Type B pancreatic cell (in vitro differentiated cells): Measurements from ENCODE around the gene STX2. TPM values are rescaled to one million over a fixed set of nuclear protein-coding genes. Genes with fewer than 3 reads are reported as not detected.

Source experiments
- DNase-seq: peaks from one replicate; pipeline ENCODE4 v3.0.0; 2021; ENCODE audit warnings: mixed read lengths; ENCODE audit not compliant: unreplicated experiment; ENCODE audit errors: extremely low spot score
- H3K27ac Mint-ChIP-seq: 2 replicates; pipeline ENCODE4 v1.8.0; 2021; ENCODE audit warnings: mild to moderate bottlenecking, mixed read lengths
- H3K27me3 Mint-ChIP-seq: 2 replicates; pipeline ENCODE4 v1.8.0; 2021; ENCODE audit warnings: mixed read lengths
- H3K36me3 Mint-ChIP-seq: 2 replicates; pipeline ENCODE4 v1.8.0; 2021; ENCODE audit warnings: mixed read lengths
- H3K4me1 Mint-ChIP-seq: one replicate; pipeline ENCODE4 v1.8.0; 2021; ENCODE audit warnings: mixed read lengths; ENCODE audit not compliant: unreplicated experiment
- H3K4me3 Mint-ChIP-seq: 2 replicates; pipeline ENCODE4 v1.8.0; 2021; ENCODE audit warnings: mild to moderate bottlenecking, mixed read lengths
- H3K9me3 Mint-ChIP-seq: 2 replicates; pipeline ENCODE4 v1.8.0; 2021; ENCODE audit warnings: mixed read lengths
- CTCF ChIP-seq: fragments of 200-600 bp; sonication (generic); conservative IDR thresholded peaks from 2 replicates; pipeline ENCODE4 v1.5.0; 2021; ENCODE audit warnings: antibody characterized with exemption, mild to moderate bottlenecking
- total RNA-seq: library from RNA; stranded (reverse); gene quantifications from 2 replicates; pipeline ENCODE4 v1.2.1, GENCODE V29; 2021; ENCODE audit warnings: low replicate concordance

The STX2 gene
- total RNA-seq, 1 donor from 2014 or later, result 17.3 TPM

- H3K27me3 Mint-ChIP-seq, result no peaks in the 10 kb centered on the region
These were observed 12.8 kb downstream of the STX2 start for GRCh38 chr12:130826151-130826801.

DNA sequence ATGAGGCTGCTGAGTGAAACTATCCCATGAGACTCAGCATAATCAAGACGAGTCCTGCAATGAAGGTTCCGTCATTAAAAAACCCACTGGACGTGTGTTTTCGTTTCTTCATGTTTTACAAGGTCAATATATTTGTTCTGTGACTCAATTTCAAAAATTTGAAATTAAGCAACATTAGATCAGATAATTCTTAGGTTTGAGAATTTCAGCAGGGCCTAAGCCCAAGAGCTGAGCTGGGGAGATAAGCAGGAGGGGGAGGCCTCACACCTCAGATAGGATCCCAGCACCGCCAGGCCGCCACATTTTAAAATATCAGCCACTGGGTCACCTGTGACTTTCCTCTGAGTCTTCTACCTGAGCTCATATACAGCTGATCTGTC, 13.3 kb downstream of the STX2 start:
- H3K4me1 Mint-ChIP-seq, result peaks cover 7% of the 10 kb centered on the region
- H3K9me3 Mint-ChIP-seq, result no peaks in the 10 kb centered on the region
- no peak for TF ChIP-seq CTCF

More at GRCh38 chr12:130826151-130826801, 12.8 kb downstream of the STX2 start:
- Mint-ChIP-seq H3K9me3 (no peaks in the 10 kb centered on the region), H3K4me3 (no peak overlapping the region), H3K36me3 (no peaks in the 10 kb centered on the region), H3K4me1 (peaks cover 7% of the 10 kb centered on the region), H3K27ac (no peak overlapping the region)
- peak; percentile 77 for TF ChIP-seq CTCF
- no peak for DNase-seq

DNA sequence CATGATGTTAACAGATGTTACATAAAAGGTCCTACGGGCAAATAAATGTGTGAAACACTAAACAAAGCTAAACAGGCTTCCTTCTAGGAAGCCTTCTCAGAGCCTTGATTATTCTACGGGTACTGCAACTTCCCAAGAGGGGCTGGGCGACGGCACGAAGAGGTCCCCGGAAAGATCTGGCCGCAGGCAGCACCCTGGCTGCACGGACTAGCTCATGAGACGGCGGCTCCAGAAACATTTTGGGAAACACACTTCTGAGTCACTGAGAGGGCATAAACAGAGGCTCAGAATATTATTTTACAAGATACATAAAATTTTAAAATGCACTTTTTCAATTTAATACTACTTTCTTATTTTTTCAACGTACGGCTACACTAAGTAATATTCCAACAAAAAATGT, 19.4 kb downstream of the STX2 start:
- H3K9me3 Mint-ChIP-seq, result no peaks in the 10 kb centered on the region
- H3K4me1 Mint-ChIP-seq, result peaks cover 15% of the 10 kb centered on the region
- H3K4me3 Mint-ChIP-seq, result no peak overlapping the region
- no peaks in the 10 kb centered on the region for H3K27me3 Mint-ChIP-seq
- peak overlapping the region; percentile 18 for H3K27ac Mint-ChIP-seq
- peaks cover 10% of the 10 kb centered on the region for H3K36me3 Mint-ChIP-seq
- DNase-seq, result no peak
- no peak for TF ChIP-seq CTCF

More for the DNA sequence above, 13.3 kb downstream of the STX2 start:
- peaks cover 2% of the 10 kb centered on the region for H3K36me3 Mint-ChIP-seq
- no peaks in the 10 kb centered on the region for H3K27me3 Mint-ChIP-seq
- DNase-seq, result no peak
- H3K4me3 Mint-ChIP-seq, result no peak overlapping the region
- H3K27ac Mint-ChIP-seq, result no peak overlapping the region

GRCh38 chr12:130818635-130819576, 20.1 kb downstream of the STX2 start:
- TF ChIP-seq CTCF, result peak; percentile 97
- no peaks in the 10 kb centered on the region for H3K9me3 Mint-ChIP-seq
- peak; percentile 81 for DNase-seq
- H3K27me3 Mint-ChIP-seq, result no peaks in the 10 kb centered on the region
- H3K27ac Mint-ChIP-seq, result peak overlapping the region; percentile 97
- peaks cover 10% of the 10 kb centered on the region for H3K36me3 Mint-ChIP-seq
- H3K4me1 Mint-ChIP-seq, result peaks cover 15% of the 10 kb centered on the region
- peak overlapping the region; percentile 88 for H3K4me3 Mint-ChIP-seq

DNA sequence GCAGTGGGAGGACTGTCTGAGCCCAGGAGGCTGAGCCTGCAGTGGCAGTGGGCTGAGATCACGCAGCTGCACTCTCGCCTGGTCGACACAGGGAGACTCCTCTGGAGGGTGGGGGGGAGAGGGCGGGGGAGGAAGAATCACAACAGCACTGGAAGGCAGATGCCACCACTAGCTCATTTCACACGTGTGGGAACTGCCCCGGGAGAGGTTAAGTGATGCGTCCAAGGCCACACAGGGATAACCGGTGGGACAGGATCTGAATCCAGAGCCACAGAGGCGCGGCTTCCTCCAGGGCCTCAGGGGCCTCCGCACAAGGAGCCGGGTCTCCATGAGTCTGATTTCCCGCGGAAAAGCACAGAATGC, 20.8 kb downstream of the STX2 start:
- Mint-ChIP-seq H3K36me3 (peaks cover 10% of the 10 kb centered on the region), H3K4me3 (peak overlapping the region; percentile 88), H3K4me1 (peaks cover 15% of the 10 kb centered on the region), H3K27me3 (no peaks in the 10 kb centered on the region), H3K9me3 (no peaks in the 10 kb centered on the region), H3K27ac (peak overlapping the region; percentile 97)
- no peak for DNase-seq
- no peak for TF ChIP-seq CTCF
